Measurements from ENCODE around the gene EML6.

- no peak for TF ChIP-seq POLR2A (IDR thresholded peaks at IDR 0.05)
- no peak for TF ChIP-seq CTCF (IDR thresholded peaks at IDR 0.05 in 4 of 5, conservative IDR thresholded peaks at IDR 0.05 in 1 of 5)
These were observed 172.3 kb downstream of the EML6 start for GRCh38 chr2:54895730-54896129.

All from gastrocnemius medialis (tissue), 4 donors.